A673 (cell line): ENCODE data around the gene SUN1.

ENCODE experiments used
- EZH2 ChIP-seq: fragments of 200-600 bp; sonication (generic); IDR thresholded peaks from 2 replicates; pipeline ENCODE4 v1.6.1; 2017; ENCODE audit warnings: borderline replicate concordance, low read depth, mild to moderate bottlenecking, mixed read lengths, antibody characterized with exemption, low read length; ENCODE audit not compliant: poor library complexity, severe bottlenecking
- TF ChIP-seq, protein P1 (sequence below): fragments of 300-800, 200-600 bp; sonication (generic); conservative IDR thresholded peaks from 2 replicates; pipeline ENCODE4 v1.5.1; 2017; ENCODE audit warnings: low read depth, mild to moderate bottlenecking, antibody characterized with exemption, low read length, moderate library complexity, mixed read lengths

DNA sequence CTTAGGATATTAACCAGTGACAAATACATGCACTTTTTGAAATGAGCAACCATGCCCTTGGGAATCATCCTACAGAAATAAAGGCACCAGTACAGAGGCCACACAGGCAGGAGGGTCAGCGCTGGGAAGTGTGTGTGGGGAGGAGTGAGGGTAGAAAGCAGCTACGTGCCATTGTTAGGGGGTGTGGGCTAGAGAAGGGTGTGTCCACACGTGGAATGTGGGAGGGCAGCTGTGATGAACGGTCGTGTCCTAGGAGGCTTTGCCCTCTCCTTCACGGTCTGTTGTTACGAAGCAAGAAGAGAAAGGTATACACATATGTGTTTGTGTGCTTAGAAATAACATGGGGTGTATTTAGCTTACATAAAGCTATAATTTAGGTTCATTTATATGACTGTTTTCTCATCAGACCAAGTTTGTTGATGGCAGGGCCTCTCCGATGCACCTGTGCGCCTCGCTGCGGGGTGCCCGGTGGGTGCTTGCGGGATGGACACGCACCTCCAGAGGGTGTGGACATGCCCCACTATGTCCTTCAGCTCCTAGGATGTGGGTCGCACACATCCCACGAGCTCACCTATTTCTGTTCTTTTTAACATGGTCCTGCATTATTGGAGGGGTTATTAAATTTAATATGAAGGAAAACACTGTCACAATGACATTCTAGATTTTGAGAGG, 27.2 kb downstream of the SUN1 start:
- TF ChIP-seq, protein P1, sequence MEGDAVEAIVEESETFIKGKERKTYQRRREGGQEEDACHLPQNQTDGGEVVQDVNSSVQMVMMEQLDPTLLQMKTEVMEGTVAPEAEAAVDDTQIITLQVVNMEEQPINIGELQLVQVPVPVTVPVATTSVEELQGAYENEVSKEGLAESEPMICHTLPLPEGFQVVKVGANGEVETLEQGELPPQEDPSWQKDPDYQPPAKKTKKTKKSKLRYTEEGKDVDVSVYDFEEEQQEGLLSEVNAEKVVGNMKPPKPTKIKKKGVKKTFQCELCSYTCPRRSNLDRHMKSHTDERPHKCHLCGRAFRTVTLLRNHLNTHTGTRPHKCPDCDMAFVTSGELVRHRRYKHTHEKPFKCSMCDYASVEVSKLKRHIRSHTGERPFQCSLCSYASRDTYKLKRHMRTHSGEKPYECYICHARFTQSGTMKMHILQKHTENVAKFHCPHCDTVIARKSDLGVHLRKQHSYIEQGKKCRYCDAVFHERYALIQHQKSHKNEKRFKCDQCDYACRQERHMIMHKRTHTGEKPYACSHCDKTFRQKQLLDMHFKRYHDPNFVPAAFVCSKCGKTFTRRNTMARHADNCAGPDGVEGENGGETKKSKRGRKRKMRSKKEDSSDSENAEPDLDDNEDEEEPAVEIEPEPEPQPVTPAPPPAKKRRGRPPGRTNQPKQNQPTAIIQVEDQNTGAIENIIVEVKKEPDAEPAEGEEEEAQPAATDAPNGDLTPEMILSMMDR, result no peak
- TF ChIP-seq EZH2, result no peak
